Stomach (tissue), 9 donors: ENCODE measurements around the gene NUDT16L1. TPM values are rescaled to one million over a fixed set of nuclear protein-coding genes. Genes with fewer than 3 reads are reported as not detected.

Experiments
- DNase-seq, 2 donors: peaks; one replicate each; pipeline versions ENCODE4 v3.0.0 to v3.0.0-alpha.2; 2013 to 2019
- H3K27ac ChIP-seq, 5 donors: fragments of 200-600 bp in 4 of 5; sonication (generic) in 4 of 5; one replicate each; pipeline ENCODE4 v1.5.1; 2013 to 2019; ENCODE audit warnings: mild to moderate bottlenecking in 1 of 5, moderate library complexity in 1 of 5
- H3K27me3 ChIP-seq, 3 donors: fragments of 200-600 bp; sonication (generic); one replicate each; pipeline ENCODE4 v1.5.1; 2017 to 2019; ENCODE audit warnings: mixed run types in 1 of 3
- H3K36me3 ChIP-seq, 4 donors: fragments of 200-600 bp; sonication (generic); 1 replicate in 3 of 4; 2 replicates in 1 of 4; pipeline ENCODE4 v1.5.1; 2016 to 2019
- H3K4me1 ChIP-seq, 4 donors: fragments of 200-600 bp; sonication (generic); one replicate each; pipeline ENCODE4 v1.5.1; 2016 to 2019
- H3K4me3 ChIP-seq, 4 donors: fragments of 200-600 bp; sonication (generic) in 3 of 4; one replicate each; pipeline ENCODE4 v1.5.1; 2016 to 2019; ENCODE audit warnings: mild to moderate bottlenecking in 1 of 4
- H3K9me3 ChIP-seq, 4 donors: fragments of 200-600 bp; sonication (generic); one replicate each; pipeline ENCODE4 v1.5.1; 2016 to 2019
- EP300 ChIP-seq: sonication (generic); formaldehyde crosslinking; IDR thresholded peaks from one replicate; pipeline ENCODE4 v1.6.1; 2017; ENCODE audit warnings: antibody characterized with exemption
- POLR2A ChIP-seq, 4 donors: fragments of 450-650 bp; IDR thresholded peaks; one replicate each; pipeline ENCODE4 v1.6.1; 2016; ENCODE audit warnings: antibody characterized with exemption in 4 of 4, control low read depth in 2 of 4, mild to moderate bottlenecking in 1 of 4, moderate library complexity in 1 of 4
- POLR2AphosphoS5 ChIP-seq, 3 donors: sonication (generic); formaldehyde crosslinking; IDR thresholded peaks; one replicate each; pipeline ENCODE4 v1.6.1; 2016; ENCODE audit warnings: antibody characterized with exemption in 3 of 3
- WGBS, 5 donors: extraction: QIAGEN DNeasy Blood & Tissue Kit in 3 of 5; methylation state at CpG; one replicate each; pipeline versions ENCODE4 v1.1.5 to v1.1.7; 2013 to 2018; 5-methylcytosine and 5-hydroxymethylcytosine counted together
- intact Hi-C: fragments of 100-400 bp; cut with DNase I; formaldehyde crosslinking; loops from one replicate; pipeline ENCODE4 v1.15.1; 2023; ENCODE audit warnings: low total_unique reads
- polyA plus RNA-seq, 3 donors: library from polyadenylated mRNA; stranded (reverse); fragments of 200-250 nt; gene quantifications; one replicate each; pipeline ENCODE4 v1.2.3, GENCODE V29; 2013
- total RNA-seq, 5 donors: library from RNA; depleted of rRNA; stranded (reverse); fragments of >200 nt; gene quantifications; one replicate each; pipeline versions ENCODE4 v1.1.0 to v1.2.3, GENCODE V29; 2014 to 2016
- TF ChIP-seq, protein P1 (sequence below), 7 experiments: fragments of 450-650 bp in 4 of 7; fragments of 200-600 bp in 3 of 7; sonication (generic) in 3 of 7; IDR thresholded peaks; one replicate each; pipeline ENCODE4 v1.5.1; 2016 to 2019; ENCODE audit warnings: antibody characterized with exemption in 7 of 7, control low read depth in 2 of 7, mild to moderate bottlenecking in 1 of 7
- donor health status: healthy with polysubstance abuse.
- donor health status: Bipolar disorder and iron deficiency.
- donor health status: healthy.

Gene NUDT16L1
- total and polyA plus RNA-seq, 8 donors = 3.5 to 48.2 (median 35.3) TPM

DNA sequence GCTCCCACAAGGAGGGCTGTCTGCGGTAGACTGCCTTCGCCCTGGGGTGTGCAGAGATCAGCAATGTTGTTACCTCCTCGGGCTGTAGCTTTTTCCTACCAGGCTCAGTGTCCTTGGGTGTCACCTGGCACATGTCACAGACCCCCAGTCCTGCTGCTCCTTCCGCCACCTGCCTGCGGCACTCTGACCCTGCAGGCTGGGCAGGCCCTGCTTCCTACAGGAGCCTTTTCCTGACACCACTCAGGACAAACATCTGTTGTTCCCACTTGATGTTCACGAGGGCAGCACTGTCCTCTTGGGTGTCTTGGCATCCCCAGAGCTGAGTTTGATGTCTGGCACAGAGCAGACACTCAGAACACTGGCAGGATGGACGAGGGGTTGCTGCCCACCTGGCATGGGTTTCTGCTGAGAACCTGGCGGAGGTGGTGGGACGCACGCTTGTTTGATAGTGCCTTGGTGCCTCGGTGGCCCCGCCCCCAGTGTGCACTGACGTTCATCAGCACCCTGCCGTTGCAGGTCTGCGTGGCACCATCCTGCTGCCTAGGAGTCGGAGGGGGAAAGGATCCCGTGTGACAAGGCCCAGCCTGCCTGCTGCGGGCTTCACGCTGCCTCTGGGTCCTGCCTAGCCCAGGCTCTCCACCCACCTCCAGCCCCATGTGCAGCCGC lies 26.7 kb upstream of the NUDT16L1 start:
- Histone ChIP-seq H3K4me1 (peaks cover 24 to 52% (median 38%) of the 10 kb centered on the region in 4 donors), H3K4me3 (no peak overlapping the region), H3K27ac (no peak overlapping the region), H3K9me3 (no peaks in the 10 kb centered on the region), H3K27me3 (no peaks in the 10 kb centered on the region), H3K36me3 (peaks cover 35 to 89% (median 77%) of the 10 kb centered on the region in 4 donors)
- intact Hi-C loops = no loop called here
- DNase-seq = no peak
- TF ChIP-seq POLR2AphosphoS5 (IDR thresholded peaks at IDR 0.05) = no peak
- TF ChIP-seq, protein P1, sequence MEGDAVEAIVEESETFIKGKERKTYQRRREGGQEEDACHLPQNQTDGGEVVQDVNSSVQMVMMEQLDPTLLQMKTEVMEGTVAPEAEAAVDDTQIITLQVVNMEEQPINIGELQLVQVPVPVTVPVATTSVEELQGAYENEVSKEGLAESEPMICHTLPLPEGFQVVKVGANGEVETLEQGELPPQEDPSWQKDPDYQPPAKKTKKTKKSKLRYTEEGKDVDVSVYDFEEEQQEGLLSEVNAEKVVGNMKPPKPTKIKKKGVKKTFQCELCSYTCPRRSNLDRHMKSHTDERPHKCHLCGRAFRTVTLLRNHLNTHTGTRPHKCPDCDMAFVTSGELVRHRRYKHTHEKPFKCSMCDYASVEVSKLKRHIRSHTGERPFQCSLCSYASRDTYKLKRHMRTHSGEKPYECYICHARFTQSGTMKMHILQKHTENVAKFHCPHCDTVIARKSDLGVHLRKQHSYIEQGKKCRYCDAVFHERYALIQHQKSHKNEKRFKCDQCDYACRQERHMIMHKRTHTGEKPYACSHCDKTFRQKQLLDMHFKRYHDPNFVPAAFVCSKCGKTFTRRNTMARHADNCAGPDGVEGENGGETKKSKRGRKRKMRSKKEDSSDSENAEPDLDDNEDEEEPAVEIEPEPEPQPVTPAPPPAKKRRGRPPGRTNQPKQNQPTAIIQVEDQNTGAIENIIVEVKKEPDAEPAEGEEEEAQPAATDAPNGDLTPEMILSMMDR (IDR thresholded peaks at IDR 0.05) = no peak
- no peak for TF ChIP-seq POLR2A (IDR thresholded peaks at IDR 0.05)
- TF ChIP-seq EP300 = no peak
- WGBS, 5 donors = 81 to 90% (median 88%) methylated on average over 11 to 20 of the region's 20 CpGs

DNA sequence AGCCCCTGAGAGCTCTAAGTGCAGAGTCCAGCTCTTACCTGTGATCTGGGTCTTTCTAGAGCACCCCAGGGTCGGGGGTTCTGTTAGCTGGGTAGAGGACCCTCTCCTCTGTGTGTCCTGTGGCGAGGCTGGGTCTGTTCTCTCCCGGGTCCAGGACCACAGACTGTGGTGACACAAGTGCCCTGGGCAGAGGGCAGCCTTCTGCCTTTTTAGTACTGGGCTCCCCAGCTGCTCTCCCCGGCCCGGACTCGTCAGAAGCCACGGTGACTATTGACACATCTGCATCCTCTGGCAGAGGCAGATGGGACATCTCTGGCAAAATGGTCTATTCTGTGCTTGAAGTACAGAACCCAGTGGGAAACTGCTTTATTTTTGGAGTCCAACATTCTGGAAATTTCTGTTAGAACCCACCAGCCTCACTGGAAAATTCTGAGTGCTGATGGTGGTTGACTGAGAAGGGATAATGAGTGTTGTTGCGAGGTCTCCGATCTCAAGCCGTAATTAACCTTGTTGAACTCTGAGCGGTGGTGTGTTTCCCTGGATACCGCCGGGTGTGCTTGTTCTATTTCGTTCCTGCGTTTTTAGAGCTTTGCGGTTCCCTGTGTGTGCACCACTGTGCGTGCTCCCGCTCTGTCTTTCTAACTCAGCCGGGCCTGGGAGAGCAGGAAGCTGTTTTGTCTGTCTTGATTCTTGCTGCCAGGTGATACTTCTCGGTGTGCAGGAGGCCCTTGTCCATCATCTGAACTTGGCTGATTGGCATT lies 26.0 kb upstream of the NUDT16L1 start:
- no peaks in the 10 kb centered on the region for H3K9me3 ChIP-seq
- no peak overlapping the region for H3K4me3 ChIP-seq
- peaks cover 35 to 93% (median 83%) of the 10 kb centered on the region in 4 donors for H3K36me3 ChIP-seq
- intact Hi-C loops = no loop called here
- H3K4me1 ChIP-seq = peaks cover 20 to 45% (median 31%) of the 10 kb centered on the region in 4 donors
- 85 to 88% (median 86%) methylated on average over 17 to 20 of the region's 20 CpGs for WGBS, 5 donors
- TF ChIP-seq POLR2AphosphoS5 (IDR thresholded peaks at IDR 0.05) (no peak), EP300 (no peak), POLR2A (IDR thresholded peaks at IDR 0.05) (no peak)
- TF ChIP-seq, protein P1 (IDR thresholded peaks at IDR 0.05) = no peak
- no peaks in the 10 kb centered on the region for H3K27me3 ChIP-seq
- H3K27ac ChIP-seq = no peak overlapping the region
- no peak for DNase-seq

DNA sequence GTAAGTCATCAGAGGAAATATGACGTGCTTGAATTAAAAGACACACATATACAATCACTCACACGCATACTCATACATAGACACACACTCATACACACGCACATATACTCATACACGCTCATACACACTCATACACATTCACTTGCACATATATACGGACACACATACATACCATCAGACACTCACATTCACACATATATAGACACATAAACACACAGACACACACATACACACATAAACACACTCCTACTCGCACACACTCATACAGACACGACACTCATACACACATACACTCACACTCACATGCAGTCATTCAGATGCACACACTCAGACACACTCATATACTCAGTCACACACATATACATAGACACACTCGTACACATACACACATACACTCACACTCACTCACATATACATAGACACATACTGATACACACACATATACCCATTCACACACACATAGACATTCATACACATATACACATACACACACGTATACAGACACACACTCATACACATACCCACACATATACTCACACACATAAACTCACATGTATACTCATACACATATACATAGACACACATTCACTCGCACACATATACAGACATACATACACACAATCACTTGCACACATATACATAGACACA lies 24.9 kb upstream of the NUDT16L1 start:
- Histone ChIP-seq H3K36me3 (peaks cover 38 to 98% (median 92%) of the 10 kb centered on the region in 4 donors), H3K4me3 (no peak overlapping the region), H3K9me3 (no peaks in the 10 kb centered on the region), H3K27me3 (no peaks in the 10 kb centered on the region), H3K27ac (no peak overlapping the region), H3K4me1 (peaks cover 19 to 34% (median 24%) of the 10 kb centered on the region in 4 donors)
- TF ChIP-seq, protein P1 (IDR thresholded peaks at IDR 0.05) = no peak
- TF ChIP-seq EP300 = no peak
- no peak for TF ChIP-seq POLR2AphosphoS5 (IDR thresholded peaks at IDR 0.05)
- no peak for DNase-seq
- 92 to 95% (median 94%) methylated on average over 10 of the region's 10 CpGs for WGBS, 5 donors
- intact Hi-C loops = no loop called here

DNA sequence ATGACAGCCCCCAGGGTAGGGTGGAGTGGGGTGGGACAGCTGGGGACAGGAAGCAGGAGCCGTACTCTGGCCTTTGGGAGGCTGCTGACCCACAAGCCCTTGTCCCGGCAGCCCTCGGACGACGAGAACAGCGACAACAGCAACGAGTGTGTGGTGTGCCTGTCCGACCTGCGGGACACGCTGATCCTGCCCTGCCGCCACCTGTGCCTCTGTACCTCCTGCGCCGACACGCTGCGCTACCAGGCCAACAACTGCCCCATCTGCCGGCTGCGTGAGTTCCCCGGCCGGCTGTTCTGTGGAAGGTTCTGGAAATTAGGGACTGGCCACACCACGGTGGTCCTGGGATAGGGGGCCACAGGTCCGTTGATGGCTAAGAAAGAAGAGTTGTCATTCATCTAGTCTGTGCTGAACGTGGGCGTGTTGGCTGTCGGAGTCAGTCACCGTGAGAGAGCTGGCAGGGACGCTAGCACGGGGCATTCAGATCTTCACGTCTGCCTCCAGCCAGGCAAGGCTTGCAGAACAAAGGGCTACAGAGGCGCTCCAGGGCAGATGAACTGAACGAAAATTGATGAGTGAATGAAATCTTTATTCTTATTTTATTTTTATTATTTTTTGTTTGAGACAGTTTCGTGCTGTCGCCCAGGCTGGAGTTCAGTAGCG lies 19.8 kb upstream of the NUDT16L1 start:
- intact Hi-C loops = no loop called here
- no peaks in the 10 kb centered on the region for H3K27me3 ChIP-seq
- no peak for DNase-seq
- H3K36me3 ChIP-seq = peaks cover 36 to 97% (median 91%) of the 10 kb centered on the region in 4 donors
- H3K4me1 ChIP-seq = peaks cover 0 to 33% (median 7%) of the 10 kb centered on the region in 4 donors
- WGBS, 5 donors = 90 to 93% (median 92%) methylated on average over 21 to 33 of the region's 33 CpGs
- no peaks in the 10 kb centered on the region for H3K9me3 ChIP-seq
- no peak overlapping the region for H3K4me3 ChIP-seq
- H3K27ac ChIP-seq = no peak overlapping the region
- no peak for TF ChIP-seq EP300
- TF ChIP-seq POLR2A (IDR thresholded peaks at IDR 0.05) = no peak
- TF ChIP-seq POLR2AphosphoS5 (IDR thresholded peaks at IDR 0.05) = no peak
- TF ChIP-seq, protein P1 (IDR thresholded peaks at IDR 0.05) = no peak
